Measurements from ENCODE around the gene TTC17.

The TTC17 gene

DNA sequence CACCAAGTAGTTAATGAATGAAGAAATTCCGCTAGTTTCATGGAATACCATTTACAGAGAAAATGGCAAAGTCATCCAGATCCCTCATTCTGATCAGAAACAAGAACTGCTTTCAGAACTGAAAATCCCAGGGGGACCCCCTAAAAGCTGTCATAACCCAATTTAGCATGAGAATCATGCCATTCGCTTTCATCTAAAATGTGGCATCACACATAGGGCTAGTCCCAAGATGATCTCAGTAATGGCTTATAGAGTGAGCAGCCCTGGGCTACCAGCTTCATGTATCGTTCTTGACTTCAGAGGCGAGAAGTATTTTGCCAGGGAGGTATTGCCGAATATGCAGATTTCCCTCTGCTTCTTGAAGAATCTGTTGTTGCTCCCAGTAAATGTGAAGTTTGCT lies 134.0 kb downstream of the TTC17 start:
- no peak overlapping the region for H3K4me3 ChIP-seq (ENCODE audit: low read depth, low read length)
- TF ChIP-seq, protein P1, sequence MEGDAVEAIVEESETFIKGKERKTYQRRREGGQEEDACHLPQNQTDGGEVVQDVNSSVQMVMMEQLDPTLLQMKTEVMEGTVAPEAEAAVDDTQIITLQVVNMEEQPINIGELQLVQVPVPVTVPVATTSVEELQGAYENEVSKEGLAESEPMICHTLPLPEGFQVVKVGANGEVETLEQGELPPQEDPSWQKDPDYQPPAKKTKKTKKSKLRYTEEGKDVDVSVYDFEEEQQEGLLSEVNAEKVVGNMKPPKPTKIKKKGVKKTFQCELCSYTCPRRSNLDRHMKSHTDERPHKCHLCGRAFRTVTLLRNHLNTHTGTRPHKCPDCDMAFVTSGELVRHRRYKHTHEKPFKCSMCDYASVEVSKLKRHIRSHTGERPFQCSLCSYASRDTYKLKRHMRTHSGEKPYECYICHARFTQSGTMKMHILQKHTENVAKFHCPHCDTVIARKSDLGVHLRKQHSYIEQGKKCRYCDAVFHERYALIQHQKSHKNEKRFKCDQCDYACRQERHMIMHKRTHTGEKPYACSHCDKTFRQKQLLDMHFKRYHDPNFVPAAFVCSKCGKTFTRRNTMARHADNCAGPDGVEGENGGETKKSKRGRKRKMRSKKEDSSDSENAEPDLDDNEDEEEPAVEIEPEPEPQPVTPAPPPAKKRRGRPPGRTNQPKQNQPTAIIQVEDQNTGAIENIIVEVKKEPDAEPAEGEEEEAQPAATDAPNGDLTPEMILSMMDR (conservative IDR thresholded peaks at IDR 0.05; ENCODE audit: low read depth, low read length) = no peak
- DNase-seq (ENCODE audit: low read depth) = no peak

DNA sequence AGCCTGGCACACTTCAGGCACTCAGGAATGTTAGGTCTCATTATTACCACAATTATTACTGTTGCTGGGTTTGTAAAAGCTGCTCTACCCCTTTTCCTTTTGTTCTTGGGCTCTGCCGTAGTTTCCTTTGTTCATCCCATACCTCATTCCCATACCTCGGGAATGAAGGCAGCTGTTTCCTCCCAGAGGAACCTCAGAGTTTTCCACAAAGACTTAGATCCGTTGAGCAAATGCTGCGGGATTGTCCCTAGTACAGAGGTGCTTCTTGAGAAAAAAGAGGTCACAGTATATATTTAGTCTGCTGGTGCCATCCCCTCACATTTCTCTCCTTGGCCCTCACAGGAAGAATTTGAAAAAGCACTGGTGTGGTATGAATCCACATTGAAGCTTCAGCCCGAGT lies 134.7 kb downstream of the TTC17 start:
- TF ChIP-seq, protein P1 (conservative IDR thresholded peaks at IDR 0.05; ENCODE audit: low read depth, low read length) = no peak
- no peak for DNase-seq (ENCODE audit: low read depth)
- no peak overlapping the region for H3K4me3 ChIP-seq (ENCODE audit: low read depth, low read length)

GRCh38 chr11:43497144-43497543 lies 138.4 kb downstream of the TTC17 start:
- no peak for DNase-seq (ENCODE audit: low read depth)
- no peak overlapping the region for H3K4me3 ChIP-seq (ENCODE audit: low read depth, low read length)
- TF ChIP-seq, protein P1 (conservative IDR thresholded peaks at IDR 0.05; ENCODE audit: low read depth, low read length) = no peak

GRCh38 chr11:43498561-43498960 lies 139.8 kb downstream of the TTC17 start:
- no peak for DNase-seq (ENCODE audit: low read depth)
- TF ChIP-seq, protein P1 (conservative IDR thresholded peaks at IDR 0.05; ENCODE audit: low read depth, low read length) = no peak
- H3K4me3 ChIP-seq (ENCODE audit: low read depth, low read length) = no peak overlapping the region

DNA sequence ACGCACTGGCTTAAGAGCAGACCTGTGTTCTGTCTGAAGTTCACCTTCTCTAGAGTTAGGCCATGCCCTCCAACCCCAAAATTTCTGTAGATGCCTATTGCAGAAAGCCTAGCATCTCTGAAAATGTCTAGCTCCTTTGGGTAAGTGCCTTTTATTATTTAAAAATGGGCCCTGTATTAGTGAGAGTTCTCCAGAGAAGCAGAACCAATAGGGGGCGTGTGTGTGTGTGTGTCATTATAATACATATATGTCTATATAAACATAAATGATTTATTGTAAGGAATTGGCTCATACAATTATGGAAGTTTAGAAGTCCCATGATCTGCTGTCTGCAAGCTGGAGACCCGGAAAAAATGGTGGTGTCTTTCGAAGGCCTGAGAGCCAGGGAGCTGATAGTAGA lies 144.7 kb downstream of the TTC17 start:
- H3K4me3 ChIP-seq (ENCODE audit: low read depth, low read length) = no peak overlapping the region
- TF ChIP-seq, protein P1 (conservative IDR thresholded peaks at IDR 0.05; ENCODE audit: low read depth, low read length) = peak; percentile 51
- DNase-seq (ENCODE audit: low read depth) = peak; percentile 48

- DNase-seq (ENCODE audit: low read depth) = peak; percentile 56
- TF ChIP-seq, protein P1 (conservative IDR thresholded peaks at IDR 0.05; ENCODE audit: low read depth, low read length) = peak; percentile 72
Measured at GRCh38 chr11:43504316-43504950, 145.7 kb downstream of the TTC17 start.

DNA sequence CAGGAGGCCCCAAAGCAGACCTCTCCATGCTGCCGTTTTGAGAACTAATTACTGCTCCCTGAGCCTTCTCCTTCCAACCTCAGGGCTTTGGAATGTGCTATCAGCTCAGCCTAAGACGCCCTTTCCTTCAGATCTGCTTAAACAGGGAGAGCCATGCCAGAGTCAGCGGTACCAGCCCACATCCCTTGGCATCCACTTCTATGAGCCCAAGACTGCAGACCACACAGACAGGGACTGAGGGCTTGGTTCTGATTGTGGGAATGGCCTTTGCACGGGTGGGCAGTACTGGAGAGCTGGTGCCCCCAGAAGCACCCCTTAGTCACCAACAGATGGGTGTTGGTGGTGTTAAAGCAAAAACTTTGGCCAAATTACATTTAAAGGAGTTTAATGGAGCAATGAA lies 146.5 kb downstream of the TTC17 start:
- TF ChIP-seq, protein P1 (conservative IDR thresholded peaks at IDR 0.05; ENCODE audit: low read depth, low read length) = no peak
- H3K4me3 ChIP-seq (ENCODE audit: low read depth, low read length) = no peak overlapping the region
- no peak for DNase-seq (ENCODE audit: low read depth)

More at GRCh38 chr11:43504316-43504950, 145.7 kb downstream of the TTC17 start:
- no peak overlapping the region for H3K4me3 ChIP-seq (ENCODE audit: low read depth, low read length)
